Inflammatory macrophage treated with lipopolysaccharide for 4 hours (primary cell): Measurements from ENCODE around the gene IRX2.

Experiments used
- DNase-seq: peaks from one replicate; pipeline ENCODE4 v3.0.0-alpha.2; 2020

The IRX2 gene

GRCh38 chr5:2711446-2712425 lies 39.7 kb downstream of the IRX2 start:
- DNase-seq: no peak

GRCh38 chr5:2710910-2711309 lies 40.6 kb downstream of the IRX2 start:
- no peak for DNase-seq

GRCh38 chr5:2709976-2710689 lies 41.3 kb downstream of the IRX2 start:
- no peak for DNase-seq

GRCh38 chr5:2708751-2709150 lies 42.7 kb downstream of the IRX2 start:
- no peak for DNase-seq

GRCh38 chr5:2708132-2708531 lies 43.3 kb downstream of the IRX2 start:
- DNase-seq: no peak

GRCh38 chr5:2705861-2706260 lies 45.6 kb downstream of the IRX2 start:
- DNase-seq: no peak

- DNase-seq: no peak
These were observed 46.5 kb downstream of the IRX2 start for GRCh38 chr5:2704806-2705645.

GRCh38 chr5:2704111-2704510 lies 47.4 kb downstream of the IRX2 start:
- DNase-seq: no peak

GRCh38 chr5:2703615-2704014 lies 47.9 kb downstream of the IRX2 start:
- DNase-seq: no peak

GRCh38 chr5:2703041-2703440 lies 48.4 kb downstream of the IRX2 start:
- DNase-seq: no peak

GRCh38 chr5:2702096-2702879 lies 49.2 kb downstream of the IRX2 start:
- DNase-seq: no peak

- DNase-seq: no peak
These were observed 49.9 kb downstream of the IRX2 start for GRCh38 chr5:2701592-2701991.

GRCh38 chr5:2700876-2701275 lies 50.6 kb downstream of the IRX2 start:
- no peak for DNase-seq

- no peak for DNase-seq
These were observed 51.8 kb downstream of the IRX2 start for GRCh38 chr5:2699686-2700085.

GRCh38 chr5:2699231-2699630 lies 52.2 kb downstream of the IRX2 start:
- DNase-seq: no peak

- DNase-seq: no peak
These were observed 52.9 kb downstream of the IRX2 start for GRCh38 chr5:2698581-2698980.

GRCh38 chr5:2697446-2698200 lies 53.9 kb downstream of the IRX2 start:
- no peak for DNase-seq

- DNase-seq: no peak
These were observed 54.4 kb downstream of the IRX2 start for GRCh38 chr5:2697041-2697440.
